CD4-positive, alpha-beta T cell treated with Interleukin-17A for 1 hour (primary cell): ENCODE measurements around the gene PRSS33.

Experiments used
- DNase-seq: peaks from one replicate; pipeline ENCODE4 v3.0.0-alpha.2; 2020

PRSS33 gene

GRCh38 chr16:2757344-2757743 lies 30.0 kb downstream of the PRSS33 start:
- DNase-seq: no peak

DNA sequence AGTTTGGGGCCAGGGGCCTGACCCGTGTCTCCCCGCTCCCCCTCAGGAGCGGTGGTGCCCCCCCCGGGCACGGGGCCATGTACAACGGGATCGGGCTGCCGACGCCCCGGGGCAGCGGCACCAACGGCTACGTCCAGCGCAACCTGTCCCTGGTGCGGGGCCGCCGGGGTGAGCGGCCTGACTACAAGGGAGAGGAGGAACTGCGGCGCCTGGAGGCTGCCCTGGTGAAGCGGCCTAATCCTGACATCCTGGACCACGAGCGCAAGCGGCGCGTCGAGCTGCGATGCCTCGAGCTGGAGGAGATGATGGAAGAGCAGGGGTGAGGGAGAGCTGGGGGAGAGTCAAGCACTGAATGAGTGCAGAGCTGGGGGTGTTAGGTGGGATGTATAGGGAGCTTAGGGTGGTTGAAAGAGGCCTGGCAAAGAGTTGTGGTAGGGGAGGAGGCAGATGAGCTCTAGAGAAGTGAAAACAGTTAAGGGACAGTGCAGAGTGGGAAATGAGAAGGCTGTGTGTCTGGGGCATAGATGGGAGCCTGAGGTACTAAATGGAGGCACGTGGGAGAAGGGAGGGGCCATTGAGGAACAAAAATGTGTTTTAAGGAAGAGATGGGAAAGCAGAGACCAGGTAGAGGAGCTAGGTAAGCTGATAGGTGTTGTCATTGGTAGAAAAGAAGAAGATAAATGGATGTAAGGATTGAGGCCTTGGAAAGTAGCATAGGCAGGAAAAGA lies 30.9 kb downstream of the PRSS33 start:
- no peak for DNase-seq

- no peak for DNase-seq
Measured at GRCh38 chr16:2755158-2755557, 32.2 kb downstream of the PRSS33 start.

GRCh38 chr16:2753733-2754020 lies 33.7 kb downstream of the PRSS33 start:
- no peak for DNase-seq

DNA sequence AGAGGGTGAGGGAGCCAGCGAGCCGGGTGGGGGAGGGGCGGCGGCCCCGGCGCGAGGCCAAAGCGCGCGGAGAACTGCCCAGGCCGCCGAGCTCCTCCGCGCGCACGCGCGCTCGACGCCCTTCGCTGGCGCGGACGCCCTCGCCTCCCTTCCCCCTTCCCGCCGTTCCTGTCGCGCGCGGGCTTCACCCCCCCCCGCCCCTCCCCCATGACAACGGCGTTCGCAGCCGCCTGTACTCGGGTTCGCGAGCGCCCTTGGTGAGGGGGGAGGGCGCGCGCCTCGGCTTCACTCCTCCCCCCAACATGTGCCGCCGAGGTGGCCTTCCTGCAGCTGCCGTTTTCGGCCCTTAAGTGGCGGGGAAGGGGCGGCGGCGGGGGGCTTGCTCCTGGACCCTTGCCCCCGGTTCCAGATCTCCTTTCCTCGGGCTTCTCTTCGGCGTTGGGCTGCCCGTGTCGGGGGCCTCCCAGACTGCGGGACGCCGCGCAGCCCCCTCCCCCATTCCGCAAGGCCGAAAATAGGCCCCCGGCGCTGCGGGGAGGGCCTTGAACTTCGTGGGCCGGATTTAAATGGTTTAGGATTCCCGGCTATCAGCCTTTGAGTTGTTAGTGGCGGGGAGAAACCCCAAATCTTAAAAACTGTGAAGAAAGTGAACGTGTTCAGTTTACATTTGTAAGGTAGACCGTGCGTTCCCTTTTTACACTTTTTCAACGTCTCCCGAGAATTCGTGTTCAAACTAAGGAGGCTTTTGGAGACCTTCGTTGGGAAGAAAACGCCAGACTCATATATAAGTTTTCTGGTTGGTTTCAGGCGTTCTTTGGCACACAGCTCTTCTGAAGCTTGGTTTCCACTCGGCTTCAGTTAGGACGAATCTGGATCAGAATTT lies 34.3 kb downstream of the PRSS33 start:
- peak; percentile 74 for DNase-seq

DNA sequence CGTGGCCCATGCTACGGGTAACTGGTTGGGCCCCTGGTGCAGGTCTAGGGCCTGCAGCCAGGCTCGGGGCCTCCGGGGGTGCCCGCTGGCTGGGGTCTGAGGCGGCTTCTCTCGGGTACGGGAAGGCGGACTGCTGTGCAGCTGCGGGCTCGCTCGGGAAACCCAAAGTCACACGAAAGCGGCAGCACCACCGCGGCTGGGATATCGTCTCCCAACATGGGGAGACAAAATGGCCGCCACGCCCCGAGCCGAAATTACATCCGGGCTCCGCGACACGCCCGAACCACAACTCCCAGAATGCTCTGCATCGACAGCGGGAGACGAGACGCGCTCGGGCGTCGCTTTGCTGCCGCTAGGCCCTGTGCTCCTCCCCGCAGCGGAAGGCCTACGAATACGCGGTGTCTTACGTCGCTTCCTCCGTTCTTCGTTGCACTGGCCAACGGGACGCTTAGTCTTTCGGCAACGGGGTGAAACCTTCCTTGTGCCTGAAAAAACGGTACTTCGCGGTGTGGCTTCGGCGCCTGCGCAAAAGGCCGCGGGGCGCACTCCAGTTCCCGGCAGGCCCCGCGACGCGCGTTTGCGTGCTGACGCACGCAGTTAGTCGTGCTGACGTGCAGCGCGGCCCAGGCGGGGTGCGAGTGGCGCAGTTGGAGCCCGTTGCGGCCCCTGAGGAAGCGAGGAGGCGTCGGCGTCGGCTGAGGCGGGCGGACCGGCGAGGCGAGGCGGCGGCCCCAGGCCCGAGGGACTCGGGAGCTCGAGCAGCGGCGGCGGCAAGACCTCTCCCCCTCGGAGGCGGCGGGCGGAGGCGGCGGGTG lies 35.1 kb downstream of the PRSS33 start, which contains the start of gene SRRM2:
TSS of gene SRRM2 (plus strand) at position 604 of the 815 bp plus-strand sequence. CDS start 3,727 bp downstream, outside the sequence.
- peak; percentile 96 for DNase-seq

DNA sequence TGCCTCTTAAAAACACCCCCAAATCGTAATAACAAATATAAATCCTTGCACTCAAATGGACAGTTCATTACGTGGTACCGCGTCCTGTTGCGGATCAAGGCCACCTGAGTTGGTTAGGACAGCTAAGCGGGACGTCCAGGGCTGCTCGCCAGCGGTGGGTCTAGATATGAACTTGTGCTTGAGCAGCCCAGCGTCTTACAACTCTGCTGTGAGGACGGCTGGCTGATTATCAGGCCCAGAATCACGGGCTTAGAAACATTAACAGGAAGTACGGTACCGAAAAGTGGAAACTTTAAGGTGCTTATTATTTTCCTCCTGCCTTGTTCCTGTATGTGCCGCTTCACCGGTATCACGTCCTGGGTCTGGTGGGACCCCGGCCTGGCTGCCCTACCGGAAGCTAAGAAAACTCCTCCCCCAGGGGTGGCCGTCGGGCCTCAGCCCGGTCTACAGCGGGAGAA lies 35.8 kb downstream of the PRSS33 start:
- DNase-seq: no peak

DNA sequence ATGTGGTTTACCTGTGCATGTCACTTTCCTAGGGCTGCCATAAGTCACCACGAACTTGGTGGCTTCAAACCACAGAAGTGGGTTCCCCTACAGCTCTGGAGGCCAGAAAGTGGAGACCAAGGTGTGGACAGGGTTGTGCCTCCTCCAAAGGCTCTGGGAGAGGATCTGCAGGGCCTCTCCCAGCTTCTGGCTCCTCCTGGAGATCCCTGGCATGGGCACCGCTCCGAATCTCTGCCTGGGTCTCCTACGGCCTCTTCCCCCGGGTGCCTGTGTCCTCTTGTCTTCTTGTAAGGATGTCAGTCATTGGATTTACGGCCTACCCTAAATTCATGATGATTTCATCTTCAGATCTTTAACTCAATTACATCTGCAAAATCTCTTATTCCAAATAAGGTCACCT lies 37.4 kb downstream of the PRSS33 start:
- DNase-seq: no peak

- DNase-seq: no peak
Measured at GRCh38 chr16:2749476-2749875, 37.9 kb downstream of the PRSS33 start.

GRCh38 chr16:2748757-2749455 lies 38.5 kb downstream of the PRSS33 start:
- no peak for DNase-seq

DNA sequence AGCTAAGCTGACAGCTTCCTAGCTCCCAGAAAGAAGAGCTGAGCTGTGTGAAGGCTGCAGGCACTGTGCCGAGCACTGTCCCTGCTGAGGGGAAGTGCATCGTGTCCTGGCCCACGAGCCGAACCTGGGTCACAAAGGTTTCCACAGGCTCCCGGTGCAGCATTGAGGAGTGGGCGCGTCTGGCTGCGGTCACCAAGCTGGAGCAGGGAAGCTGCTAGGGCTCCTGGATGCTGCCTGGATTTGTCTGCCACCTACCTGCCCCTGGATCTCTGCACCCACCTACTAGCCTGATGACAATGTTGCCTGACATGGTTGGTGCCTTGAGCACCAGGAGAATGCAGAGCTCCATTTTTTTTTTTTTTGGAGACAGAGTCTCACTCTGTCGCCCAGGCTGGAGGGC lies 41.4 kb downstream of the PRSS33 start:
- DNase-seq: no peak

DNA sequence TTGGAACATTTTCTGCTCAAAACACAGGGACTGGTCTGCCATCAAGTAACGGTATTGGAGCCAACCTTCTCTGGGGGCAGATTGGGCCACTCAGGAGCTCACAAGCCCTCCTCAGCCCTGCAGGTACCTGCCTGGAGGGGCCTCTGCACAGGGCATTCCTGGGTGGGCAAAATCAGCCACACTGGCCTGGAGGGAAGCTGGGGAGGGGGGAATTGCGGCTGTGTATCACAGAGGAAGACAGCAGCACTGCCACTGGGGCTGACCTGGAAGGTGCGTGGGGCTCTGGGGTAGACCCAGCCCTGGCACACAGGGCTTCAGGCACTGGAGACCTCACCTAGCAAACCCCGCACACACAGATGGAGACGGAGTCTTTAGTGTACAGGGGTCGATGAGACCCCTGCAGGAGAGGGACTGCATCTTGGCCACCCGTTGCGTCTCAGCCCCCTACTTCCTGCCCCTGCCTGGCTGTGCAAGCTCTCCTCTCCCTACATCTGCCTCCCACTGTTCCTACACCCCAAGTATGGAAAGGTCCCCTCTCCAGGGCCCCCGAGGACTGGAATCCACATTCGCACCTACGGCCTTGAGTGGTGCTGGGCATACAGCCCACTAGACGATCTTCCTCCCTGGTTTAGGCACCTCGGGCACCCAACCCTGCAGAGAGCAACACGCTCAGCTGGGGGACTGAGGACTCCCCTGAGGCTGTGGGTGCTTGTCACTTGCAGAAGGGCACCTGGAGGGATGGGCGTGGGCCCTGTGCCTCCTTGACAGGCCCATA lies 42.1 kb downstream of the PRSS33 start:
- no peak for DNase-seq

GRCh38 chr16:2744711-2745110 lies 42.6 kb downstream of the PRSS33 start:
- DNase-seq: no peak

DNA sequence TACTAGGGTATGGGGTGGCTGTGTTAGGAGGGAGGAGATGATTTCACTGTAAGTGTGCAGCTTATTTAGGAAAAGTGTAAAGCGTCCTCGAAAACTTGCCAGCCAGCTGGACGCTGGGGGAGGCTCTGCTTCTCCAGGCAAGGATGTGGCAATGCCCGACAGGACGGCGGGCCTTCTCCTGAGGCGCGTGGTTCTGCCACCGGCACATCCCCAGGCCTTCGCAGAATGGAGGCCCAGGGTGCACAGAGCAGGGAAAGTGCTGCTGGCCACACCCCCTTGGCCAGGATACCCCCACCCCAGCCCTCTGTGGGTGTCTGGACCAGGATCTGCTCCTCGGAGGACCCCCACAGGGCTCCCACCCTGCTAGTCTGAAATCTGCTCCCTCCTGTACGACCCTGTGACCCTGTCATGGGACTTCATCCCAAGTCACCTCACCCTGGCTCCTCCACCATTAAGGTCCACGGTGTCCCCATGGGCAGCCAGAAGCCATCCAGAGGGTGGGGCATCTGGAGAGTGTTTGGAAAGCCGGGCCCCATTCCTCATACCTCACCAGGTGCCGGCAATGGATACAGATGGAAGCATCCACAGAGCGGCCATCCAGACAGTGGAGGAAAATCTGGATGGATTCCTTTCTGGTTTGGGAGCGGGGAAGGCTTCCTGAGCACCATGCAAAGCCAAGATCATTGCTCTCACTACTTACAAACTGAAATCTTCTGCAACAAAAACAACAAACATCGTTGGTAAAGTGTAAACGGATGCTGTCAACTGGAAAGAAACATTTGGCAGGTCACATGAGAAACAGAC lies 44.2 kb downstream of the PRSS33 start:
- no peak for DNase-seq

GRCh38 chr16:2742323-2743006 lies 44.9 kb downstream of the PRSS33 start:
- DNase-seq: no peak

DNA sequence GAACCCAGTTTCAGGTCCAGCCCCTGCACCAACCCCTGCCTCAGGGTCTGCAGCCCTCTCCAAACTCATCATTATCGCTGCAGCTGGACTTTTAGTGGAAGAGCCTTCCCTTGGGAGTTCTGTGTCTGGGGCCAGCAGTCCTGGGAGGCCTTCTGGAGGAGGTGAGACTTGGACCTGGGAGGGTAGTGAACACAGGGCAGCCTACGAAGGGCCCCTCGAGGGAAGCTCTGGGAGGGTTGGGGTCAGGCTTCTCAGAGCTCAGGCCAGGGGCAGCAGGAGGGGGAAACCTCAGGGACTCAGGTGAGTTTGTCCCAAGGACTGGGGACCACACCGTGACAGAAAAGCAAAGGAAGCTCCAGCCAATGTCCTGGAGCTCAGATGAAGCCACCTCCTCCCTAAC lies 46.2 kb downstream of the PRSS33 start:
- DNase-seq: no peak

DNA sequence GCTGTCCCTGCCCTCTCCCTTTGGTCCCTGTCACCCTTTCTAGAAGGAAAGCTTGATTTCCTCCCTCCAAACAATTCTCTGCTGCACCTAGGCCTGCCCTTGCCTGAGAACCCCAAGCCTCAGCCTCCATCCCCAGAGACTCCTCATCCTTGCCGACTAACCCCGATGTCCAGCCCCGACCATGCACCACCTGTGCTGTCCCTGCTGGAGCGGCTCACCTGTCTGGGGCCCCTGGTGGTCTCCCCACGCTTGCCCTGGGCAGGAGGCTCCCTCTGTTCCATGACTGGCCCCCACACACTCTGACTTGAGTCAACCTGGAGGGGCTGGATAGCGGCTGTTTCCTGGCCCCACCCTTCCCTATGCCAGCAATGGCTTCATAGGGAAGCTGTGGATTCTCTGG lies 46.9 kb downstream of the PRSS33 start:
- DNase-seq: no peak

DNA sequence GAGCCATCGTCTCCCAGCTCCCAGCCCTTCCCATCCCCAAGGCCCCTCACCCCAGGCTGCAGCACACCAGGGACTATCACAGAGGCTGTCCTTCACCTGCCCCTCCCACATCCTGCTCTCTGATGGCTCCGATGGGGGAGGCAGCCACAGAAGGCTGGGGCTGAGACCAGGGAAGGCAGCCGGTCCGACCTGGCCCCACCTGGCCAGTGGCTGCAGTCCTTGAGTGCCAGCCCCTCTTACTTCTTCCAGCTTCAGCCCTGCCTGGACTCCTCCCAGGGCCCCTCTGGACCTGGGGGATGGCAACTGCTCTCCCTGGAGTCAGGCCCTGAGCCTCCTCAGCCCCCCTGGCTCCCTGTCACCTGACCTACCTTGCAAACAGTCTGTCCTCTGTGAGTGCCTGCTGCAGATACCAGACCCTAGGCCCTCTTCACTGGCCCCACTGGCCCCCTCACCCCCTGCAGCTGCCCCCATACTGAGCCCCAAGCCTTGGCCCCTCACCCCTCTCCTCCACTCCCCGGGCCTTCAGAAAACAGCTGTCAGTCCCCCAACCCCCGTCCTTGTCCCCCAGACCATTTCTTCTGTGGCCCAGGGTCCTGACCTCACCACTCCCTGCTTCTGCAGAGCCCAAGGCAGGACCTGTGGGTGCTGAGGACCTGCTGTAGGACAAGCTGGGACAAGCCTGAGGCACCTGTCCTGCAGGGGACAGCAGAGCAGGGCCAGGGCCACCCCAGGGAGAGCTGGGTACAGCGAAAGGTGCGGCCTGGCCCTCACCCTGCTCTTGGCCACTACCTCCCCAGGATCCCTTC lies 47.5 kb downstream of the PRSS33 start:
- DNase-seq: no peak

GRCh38 chr16:2738615-2739014 lies 48.7 kb downstream of the PRSS33 start:
- no peak for DNase-seq
